HG03108 (cell line): ENCODE measurements around the gene HS3ST3B1.

Experiments used
- ATAC-seq: cut with Tn5 transposase; IDR thresholded peaks from one replicate; pipeline ENCODE4 v1.9.1; 2021; ENCODE audit warnings: moderate library complexity; ENCODE audit not compliant: unreplicated experiment

HS3ST3B1 gene

DNA sequence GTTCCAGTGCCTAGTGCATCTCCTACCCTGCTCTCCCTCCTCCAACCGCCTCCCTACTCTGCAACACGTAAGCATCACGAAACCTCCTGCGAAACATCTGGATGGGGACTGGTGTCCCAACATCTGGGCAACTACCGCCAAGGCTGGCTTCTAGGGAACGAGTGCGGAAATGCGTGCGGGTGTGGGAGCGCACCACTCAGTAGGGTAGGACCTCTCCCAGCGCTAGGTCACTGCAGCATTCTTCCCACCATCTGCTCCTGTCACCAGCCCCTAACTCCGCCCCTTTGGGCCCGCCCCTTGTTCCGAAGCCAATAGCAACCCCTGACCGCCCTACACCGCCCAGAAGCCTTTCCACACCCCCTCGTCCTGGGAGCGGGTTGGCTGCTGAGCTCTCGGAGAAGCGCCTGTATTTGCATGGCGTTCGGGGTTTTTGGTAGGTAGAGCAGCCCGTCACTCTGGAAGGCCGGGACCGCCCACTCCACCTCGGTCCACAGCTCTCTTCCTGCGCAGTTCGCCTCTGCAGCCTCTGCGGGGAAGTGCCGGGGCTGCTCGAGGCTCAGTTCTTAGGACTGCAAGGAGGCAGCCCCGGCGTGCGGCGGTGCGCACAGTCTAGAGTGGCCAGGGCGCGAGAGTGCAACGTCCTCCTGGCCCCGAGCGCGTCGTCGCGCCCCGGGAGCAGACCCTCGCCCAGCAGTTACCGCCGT is at the start of gene HS3ST3B1:
HS3ST3B1 (plus strand) TSS at position 507 of the 704 bp plus-strand sequence. CDS start 438 bp downstream, outside the sequence.
- peak; percentile 73 for ATAC-seq

DNA sequence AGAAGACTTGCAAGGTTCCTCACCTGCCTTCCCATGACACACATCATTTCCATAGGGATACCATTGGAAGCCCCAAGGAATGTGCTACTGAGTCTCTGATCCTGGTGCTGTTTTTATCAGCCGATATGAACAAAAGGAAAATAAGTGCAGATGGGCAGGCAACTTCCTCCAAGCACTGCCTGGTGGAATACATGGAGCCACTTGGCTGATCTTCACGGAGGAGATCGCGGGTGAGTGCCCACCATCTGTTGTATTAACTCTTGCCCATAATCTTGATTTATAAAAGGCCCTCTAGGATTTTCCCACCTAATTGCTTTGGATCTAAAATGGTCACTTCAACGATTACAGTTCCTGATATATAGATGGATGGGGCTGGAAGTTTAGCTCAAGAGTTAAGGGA is 39.5 kb upstream of the HS3ST3B1 start:
- ATAC-seq: no peak

DNA sequence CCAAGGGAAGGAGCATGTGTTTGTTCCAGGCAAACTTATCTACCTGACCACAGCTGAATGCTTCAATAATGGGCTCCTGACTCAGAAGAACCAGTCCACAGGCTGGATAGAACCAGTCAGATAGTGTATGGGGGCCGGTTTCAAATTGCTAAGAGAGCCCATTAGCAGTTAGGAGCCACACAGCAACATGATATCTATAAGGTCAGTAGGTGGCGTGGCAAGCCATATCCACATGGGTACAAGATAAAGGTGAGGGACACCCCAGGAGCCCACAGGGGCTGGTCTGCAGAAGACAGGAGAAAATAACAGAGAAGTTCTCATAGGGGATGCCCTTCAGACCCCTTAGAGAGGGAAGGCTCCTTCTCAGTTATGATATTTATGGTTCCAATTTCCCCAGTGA is 32.6 kb upstream of the HS3ST3B1 start:
- ATAC-seq: no peak

DNA sequence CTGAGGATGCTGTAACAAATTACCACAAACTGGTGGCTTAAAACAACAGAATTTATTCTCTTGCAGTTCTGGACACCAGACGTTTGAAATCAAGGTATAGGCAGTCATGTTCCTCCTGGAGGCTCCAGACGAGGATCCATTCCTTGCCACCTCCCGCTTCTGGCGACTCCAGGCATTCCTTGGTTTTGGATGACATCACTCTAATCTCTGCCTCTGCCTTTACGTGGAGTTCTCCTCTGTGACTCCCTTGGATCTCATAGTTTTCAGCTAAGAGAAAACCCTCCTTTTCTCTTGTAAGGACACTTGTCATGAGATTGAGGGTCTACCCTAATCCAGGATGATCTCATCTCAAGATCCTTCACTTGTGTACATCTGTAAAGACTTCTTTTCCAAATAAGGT is 31.4 kb upstream of the HS3ST3B1 start:
- ATAC-seq: no peak

DNA sequence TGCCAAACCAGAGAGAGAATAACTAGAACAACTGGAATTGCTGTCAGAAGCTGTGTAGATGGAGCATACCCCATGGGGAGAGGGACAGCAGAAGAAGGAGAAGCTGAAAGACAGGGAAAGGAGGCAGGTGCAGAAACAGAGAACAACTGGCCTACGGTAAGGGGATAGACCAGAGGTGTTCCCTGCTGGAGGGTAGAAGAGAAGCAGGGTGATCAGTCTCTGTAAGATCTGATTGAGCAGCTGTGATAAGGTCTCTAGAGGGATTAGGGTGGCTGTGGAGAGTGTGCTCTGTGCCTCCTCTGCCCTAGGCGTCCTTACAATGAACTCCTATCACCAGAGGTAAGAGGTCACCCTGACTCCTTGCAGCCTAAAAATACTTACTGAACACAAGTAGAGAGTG is 30.4 kb upstream of the HS3ST3B1 start:
- no peak for ATAC-seq

DNA sequence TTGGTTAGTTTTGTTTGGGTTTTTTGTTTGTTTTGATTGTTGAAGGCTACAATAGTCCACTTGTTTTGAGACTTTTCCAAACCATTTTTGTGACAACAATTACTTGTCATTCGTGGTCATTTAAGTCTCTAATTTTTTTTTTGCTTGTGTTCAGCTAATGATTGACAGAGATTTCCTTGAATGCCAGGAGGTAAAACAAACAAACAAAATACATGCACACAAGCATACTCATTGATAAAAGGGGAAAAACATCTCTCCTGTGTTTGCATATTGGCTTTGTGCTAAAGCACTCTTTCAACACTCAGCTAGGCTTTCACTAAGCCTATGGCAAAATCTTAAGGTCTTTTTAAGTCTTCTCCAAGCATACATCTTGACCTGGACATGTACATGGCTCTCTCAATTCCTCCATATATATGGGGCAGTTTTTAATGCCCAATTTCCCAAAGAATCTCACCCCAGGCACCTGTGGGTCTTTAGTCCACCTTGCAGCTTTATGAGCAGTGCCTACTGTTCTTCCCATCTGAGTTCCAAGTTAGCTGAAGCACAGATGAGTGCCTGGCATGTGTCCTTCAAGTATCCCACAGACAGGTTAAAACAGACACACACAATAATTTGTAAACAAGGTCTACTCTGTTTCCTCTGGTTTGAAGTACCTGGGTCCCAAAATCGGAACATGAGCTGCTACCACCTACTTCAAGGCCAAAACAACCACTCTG is 24.2 kb upstream of the HS3ST3B1 start:
- ATAC-seq: no peak

DNA sequence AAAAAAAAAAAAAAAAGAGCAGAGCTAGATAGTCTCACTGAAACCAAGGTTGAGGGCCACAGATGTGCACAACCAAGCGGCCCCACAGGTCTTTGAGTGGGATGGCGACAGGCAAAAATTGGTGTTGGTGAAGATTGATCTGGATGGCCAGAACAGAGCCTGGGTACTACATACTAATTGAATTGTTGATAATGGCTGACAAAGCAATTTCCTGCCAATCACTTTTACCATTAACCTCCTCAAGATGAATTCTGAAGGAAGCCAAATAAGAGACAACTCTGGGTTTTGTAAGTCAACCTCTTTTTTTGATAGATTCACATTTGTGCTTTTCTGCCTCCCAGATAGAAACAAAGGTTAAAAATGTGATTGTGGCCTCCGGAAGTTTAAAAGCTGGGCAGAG is 19.4 kb upstream of the HS3ST3B1 start:
- no peak for ATAC-seq

DNA sequence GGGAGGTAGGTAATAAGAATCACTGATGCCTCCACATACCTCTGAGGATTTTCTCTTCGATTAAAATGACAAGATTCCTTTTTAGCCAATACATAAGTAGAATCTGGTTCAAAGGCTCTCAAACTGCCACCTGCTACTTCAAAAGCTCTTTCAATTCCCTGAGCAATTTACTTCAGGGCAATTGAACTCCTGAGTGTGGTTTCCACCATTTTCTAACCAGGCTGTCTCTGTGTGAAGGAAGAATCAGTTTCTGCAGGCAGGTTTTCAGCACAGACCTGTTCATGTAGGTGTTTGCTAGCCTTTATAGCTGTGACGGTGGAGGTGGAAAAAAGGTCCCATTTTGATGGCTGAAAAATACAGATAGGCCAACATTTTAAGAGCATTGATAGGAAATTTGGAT is 18.2 kb upstream of the HS3ST3B1 start:
- ATAC-seq: no peak

DNA sequence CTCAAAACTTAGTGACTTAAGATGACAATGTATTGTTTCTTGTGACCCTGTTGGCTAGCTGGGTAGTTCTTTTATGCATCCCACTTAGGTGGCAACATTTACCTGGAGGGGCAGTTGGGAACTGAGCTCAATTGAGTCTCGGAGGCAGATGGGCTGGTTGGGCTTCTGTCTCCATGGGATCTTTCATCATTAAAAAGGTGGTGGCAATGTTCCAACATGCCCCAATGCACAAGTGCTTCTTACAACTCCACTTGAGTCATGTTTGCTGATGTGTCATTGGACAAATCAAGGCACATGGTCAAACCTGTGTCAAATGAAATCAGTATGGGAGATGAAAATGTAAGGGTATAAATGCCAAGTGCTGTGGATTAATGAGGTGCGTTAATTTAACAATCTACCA is 11.7 kb upstream of the HS3ST3B1 start:
- no peak for ATAC-seq

DNA sequence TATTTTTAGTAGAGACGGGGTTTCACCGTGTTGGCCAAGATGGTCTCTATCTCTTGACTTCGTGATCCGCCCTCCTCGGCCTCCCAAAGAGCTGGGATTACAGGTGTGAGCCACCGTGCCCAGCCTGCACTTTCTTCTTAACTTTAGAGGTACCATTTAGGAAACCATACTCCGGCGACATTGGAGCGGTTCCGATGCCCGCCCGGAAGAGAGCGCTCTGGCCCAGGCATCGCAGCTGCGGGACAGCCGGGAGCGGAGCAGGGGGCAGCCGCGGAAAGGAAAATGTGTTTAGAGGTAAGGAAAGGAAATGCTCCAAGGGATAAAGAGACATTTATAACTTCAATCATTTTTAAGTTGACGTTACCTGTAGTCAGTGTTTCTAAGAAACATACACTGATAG is 6.0 kb upstream of the HS3ST3B1 start:
- no peak for ATAC-seq

DNA sequence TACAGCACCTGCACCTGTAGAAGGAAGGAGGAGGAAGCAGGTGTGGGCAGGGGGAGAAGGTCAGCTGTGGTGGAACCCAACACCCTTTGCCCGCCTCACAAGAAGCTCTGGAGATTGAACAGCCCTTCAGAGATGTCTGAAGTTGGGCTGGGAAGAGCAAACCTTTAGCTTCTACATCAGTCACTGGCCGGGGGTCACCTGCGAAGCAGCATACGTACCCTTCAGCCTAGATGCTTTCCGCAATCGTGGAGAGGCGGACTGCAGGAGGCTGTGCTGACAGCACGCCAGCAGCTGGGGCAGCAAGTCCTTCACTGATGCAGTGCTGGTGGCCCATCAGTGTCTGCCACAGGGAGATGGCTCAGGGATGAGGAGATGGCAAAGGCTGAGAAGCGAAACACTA is 5.2 kb upstream of the HS3ST3B1 start:
- ATAC-seq: no peak

DNA sequence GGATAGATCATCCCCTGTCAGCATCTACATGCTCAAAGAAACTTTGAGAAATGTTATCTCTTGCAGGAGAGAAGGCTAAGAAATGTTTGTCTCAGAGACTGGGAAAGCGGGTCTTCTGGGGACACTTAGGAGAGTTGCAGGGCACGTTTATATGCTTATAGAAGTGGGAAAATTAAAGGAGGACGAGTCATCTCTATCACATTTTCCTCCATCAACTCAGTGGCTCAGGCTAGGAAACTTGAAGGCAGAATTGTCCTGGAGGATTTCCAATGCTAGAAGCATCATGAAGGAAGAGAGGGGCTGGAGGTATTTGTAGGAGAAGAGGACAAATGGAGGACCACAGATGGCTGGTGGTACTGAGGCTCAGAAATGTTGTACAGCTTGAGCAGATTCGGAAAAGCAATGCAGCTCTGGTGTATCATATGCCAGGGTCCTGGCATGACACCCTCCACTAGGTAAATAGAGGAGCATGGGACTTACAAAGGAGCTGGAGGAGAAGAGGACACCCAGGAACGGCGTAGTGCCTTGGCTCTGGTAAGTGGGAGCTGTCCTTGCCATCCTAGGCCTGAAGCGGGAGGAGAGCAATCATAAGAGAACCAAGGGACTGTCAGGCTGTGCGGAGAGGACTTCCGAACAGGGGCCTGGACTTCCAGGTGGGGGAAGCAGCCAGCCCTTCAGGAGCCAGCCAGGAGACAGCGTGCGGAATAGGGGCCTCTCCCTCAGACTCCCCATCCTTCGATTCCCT is 4.5 kb upstream of the HS3ST3B1 start:
- no peak for ATAC-seq

DNA sequence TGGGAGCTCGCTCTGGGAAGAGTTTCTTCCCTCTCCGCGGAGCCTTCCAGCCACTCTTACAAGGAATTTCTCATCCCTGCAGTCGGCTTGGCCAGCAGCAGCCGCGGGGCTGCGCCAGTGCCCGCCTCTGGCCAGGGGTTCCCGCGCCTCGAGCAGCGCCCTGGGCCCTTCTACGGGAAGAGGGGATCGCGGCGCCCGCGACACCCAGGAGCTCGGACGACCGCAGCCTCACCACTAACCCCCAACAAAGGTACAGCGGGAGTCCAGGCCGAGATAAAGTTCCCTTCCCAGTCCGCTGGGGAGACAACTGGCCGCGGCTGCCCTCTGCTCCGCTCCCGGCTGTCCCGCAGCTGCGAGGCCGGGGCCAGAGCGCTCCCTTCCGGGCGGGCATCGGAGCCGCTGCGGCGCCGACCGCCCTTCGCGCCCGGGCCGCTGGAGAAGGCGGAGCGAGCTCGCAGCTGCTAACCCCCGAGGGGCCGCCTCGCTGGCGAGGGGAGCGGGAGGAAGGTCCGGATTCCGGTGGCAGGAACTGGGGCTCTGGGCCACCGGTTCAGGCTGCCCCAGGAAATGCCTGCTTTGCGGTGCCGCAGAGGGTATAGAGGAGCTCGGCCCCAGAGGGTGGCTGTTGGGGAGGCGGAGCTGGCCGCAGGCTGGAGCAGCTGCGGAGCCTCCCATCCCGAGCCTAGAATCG is 3.6 kb upstream of the HS3ST3B1 start:
- no peak for ATAC-seq

DNA sequence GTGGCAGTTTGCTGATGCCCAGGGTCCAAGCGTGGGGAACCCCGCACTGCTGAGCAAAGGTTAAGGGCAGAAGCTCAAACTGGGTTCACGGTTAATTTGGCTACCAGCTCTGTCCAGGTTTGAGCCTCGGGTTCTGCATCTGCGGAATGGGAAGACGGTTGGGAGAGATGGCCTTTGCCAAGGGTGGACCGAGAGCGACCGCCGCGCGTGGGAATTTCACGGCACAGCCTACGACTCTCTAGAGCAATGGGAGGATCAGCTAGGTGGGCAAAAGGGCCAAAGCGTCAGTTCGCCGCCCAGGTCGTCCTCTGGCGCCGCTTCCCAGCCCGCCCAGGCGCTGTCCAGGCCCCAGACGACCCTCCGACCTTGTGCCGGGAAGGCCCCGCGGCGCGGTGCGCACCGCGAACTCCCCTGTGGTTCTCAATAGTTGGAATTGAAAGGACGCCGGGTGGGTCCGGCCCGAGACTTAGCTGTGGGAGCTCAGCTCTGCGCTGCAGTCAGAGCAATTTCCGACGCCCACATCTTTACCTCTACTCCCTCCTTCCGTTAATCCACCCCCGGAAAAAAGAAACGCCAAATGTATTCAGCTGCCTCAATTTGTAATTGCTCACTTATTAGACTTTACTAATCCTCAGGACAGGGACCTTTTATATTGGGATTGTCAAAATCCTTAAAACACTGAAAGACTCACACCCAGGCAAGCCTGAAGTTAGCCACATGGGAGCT is 2.5 kb upstream of the HS3ST3B1 start:
- ATAC-seq: no peak

DNA sequence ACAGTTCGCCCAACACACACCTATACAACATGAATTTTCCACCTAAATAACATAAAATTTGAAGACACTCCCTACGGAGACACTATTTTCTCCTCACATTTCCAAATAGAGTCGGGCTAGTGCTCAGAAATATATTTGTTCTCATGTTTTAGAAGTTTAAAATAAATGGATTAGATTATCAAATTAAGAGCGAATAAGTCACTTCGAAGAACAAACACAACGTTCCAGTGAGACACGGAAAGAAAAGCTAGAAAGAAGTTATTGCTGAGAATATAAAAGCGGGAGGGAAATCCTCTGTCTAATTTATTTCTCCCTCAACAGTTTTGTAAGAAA is 2.0 kb upstream of the HS3ST3B1 start:
- no peak for ATAC-seq

DNA sequence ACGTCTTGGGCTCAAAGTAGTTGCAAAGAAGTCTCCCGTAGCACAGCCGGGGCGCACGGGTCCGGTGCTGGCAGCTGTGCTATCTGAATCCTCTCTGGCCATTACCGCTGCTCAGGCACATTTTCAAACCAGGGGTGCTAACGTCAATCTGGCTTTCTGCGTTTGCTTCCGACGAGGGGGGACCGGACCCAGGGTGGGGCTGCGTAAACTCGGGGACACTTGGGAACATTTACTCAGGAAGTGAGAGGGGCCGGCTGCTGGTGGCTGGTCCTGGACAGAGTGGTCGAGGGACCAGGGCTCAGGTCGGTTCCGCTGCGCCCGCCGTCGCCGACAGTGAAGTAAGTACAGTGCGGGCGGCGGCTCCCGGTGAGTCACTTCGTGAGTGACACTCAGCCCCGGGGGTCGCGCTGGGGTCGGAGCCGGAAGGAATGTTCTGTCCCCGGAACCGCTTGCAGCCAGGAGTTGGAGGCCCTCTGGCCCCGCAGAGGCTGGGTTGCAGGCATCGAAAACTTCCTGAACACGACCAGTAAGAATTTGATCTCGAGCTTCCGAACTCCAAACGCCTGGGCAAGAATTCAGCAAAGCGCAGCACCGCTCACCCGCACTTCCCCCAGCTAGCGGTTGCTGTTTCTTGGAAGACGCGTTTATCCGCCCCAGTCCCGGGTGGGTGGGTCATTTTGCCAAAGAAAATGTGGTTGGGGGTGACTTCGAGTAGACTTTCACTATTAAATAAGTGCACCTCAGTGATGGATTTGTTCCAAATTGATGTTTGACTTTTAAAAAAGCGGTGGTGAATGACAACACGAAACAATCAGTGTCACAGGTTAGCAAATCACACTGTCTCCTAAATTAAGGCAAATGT is 1.4 kb upstream of the HS3ST3B1 start:
- no peak for ATAC-seq

DNA sequence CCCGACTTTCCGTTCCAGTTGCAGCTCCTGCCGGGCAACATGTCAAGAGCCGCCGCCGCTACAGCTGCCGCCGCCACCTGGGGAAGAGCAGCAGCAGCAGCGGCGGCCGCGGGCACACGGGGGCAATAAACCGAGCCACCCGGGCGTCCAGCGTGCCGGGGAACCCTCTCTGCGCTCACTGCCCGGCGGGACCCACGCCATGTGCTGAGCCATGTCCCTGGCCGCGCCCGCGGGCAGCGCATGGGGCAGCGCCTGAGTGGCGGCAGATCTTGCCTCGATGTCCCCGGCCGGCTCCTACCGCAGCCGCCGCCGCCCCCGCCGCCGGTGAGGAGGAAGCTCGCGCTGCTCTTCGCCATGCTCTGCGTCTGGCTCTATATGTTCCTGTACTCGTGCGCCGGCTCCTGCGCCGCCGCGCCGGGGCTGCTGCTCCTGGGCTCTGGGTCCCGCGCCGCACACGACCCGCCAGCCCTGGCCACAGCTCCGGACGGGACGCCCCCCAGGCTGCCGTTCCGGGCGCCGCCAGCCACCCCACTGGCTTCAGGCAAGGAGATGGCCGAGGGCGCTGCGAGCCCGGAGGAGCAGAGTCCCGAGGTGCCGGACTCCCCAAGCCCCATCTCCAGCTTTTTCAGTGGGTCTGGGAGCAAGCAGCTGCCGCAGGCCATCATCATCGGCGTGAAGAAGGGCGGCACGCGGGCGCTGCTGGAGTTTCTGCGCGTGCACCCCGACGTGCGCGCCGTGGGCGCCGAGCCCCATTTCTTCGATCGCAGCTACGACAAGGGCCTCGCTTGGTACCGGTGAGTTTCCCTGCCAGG is 604 bp downstream of the HS3ST3B1 start:
- no peak for ATAC-seq

DNA sequence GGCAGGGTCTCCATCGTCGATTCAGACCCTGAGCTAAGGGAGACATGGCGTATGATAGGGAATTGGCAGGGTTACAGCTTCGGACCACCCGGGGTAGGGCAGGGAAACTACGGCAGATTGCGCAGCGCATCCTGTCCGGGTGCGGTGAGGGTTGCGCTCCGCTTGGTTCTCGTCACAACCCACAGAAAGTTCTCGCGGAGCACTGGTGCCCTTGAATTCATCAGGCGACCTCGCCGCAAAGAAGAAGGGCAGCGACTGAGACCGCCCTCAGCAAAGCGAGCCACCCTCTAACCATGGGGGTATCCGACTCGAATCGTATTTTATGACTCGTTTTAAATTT is 1.2 kb downstream of the HS3ST3B1 start:
- no peak for ATAC-seq

DNA sequence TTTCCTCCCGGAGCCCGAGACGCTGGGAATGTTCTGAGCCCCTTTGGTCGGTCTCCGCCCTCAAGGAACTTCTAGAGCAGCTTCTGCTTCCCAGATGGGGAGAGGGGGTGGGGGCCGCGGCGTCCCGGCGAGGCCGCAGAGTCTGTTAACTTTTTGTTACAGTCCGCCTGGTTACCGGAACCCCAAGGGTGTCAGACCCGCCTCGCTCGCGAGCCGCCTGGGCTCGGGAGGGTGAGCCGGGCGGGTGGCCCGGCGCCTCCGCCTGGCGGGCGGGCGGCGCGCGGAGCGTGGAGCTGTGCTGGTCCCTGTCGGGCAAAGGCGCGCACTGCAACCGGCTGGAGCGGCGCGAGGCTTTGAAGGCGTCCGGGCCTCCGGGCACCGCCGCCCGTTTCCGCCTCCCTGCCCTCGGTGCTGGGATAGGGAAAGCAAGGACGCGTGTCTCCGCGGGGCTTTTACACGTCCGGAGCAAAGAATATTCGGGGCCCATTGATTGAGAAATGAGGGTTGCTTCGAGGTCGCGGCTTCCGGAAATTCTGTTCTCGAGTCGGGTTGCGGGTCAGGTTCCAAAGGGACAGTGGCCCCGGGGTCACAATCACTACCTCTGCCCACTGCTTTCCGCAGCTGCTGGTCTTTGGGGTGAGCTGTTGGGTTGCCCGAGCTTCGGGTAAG is 1.7 kb downstream of the HS3ST3B1 start:
- peak; percentile 50 for ATAC-seq
